HG02852 (cell line): Measurements from ENCODE around the gene PEX13.
"Not testable (repeated sequence)": the region's sequence is repeated elsewhere in the genome, so short reads cannot be mapped to it uniquely, and the experiment has no call there.

ENCODE experiments used
- ATAC-seq: cut with Tn5 transposase; IDR thresholded peaks from one replicate; pipeline ENCODE4 v1.9.1; 2021; ENCODE audit warnings: mild to moderate bottlenecking, moderate library complexity; ENCODE audit not compliant: unreplicated experiment

The PEX13 gene

DNA sequence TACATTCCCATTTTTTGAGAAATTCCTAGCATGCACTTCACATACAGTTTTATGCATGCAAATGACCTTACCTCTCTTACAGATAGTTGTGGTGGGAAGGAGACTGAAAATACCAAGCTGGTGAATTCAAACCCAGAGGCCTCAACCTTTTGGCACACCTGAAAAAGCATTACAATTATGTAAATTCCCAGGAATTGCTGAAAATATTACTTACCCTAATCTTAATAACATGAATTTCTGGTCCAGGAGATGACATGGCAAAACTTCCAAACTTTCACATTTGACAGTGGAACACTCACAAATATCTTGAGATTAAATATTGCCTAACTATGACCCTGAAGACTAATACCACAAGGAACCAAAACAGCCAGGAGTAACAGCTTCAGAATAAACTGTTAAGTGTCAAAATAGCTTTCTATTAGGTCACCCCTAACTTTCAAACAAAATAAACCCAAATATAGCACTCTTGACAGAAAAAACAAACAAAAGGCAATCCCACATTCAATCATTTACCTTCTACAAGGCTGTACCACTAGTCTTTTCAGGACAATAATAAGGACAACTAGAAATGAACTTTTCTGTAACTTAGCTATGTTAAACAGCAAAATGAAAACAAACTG lies 10.9 kb upstream of the PEX13 start:
- ATAC-seq = no peak

DNA sequence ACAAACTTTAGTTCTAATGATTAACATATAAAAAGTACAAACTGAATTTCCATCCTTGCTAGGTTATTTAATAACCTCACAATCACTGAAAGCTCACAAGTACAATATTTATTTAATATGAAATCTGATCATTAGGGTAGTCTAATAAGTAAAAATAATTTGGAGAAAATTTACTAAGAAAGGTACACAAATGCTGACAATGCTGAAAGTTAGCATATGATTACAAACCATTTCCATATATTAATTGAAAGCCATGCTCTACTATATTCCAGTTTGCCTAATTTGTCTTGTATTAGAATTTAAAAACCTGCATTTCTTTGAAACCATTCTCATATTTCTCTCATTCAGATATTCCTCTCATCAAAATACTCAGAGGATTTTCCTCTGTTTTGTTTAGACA lies 8.2 kb upstream of the PEX13 start:
- no peak for ATAC-seq

DNA sequence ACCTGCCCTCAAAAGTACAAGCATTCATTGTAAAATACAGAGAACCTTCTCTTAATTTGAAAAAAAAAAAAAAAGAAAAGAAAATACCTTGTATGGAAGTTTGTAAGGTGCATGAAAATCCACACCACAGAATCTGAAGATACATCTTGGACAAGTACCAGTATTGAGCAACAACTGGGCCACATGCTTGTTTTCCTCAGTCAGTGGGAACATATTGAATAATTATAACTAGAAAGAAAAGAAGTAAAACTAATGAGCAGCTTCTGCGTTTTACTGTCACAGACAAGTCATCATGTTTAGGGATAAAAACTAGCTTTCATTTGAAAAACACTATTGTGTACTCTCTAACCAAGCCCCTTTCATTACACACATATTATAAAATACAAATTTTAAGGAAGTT lies 5.8 kb upstream of the PEX13 start:
- no peak for ATAC-seq

DNA sequence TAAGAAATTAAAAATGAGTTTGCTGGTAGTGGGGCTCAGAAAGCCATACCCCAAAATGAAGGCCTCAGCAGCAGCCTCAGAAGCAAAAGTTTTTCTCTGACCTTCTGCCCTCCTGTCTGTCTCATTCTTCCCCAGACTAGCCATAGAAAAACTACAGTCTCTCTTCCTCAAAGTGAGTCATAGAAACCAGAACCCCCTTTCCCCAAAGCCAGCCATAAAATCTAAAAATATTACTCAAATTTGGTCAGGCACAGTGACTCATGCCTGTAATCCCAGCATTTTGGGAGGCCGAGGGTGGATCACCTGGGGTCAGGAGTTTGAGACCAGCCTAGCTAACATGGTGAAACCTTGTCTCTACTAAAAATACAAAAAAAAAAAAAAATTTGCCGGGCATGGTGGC lies 5.2 kb upstream of the PEX13 start:
- not testable (repeated sequence) for ATAC-seq

DNA sequence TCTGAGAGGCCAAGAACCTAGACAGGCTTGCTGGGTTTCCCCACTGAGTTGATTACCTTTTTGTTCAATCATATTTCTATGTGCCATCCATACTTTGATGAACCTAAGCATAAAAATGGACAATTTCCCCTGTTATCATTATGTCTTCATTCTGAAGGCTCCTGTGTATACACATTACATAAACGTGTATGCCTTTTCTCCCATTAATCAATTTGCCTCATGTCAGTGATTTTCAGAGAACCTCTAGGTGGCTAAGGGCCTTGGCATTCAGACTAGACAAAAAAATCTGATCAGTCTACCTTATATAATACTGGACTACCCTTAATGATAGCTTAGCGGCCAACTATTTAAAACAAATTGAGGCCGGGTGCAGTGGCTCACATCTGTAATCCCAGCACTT lies 4.1 kb upstream of the PEX13 start:
- ATAC-seq = no peak

DNA sequence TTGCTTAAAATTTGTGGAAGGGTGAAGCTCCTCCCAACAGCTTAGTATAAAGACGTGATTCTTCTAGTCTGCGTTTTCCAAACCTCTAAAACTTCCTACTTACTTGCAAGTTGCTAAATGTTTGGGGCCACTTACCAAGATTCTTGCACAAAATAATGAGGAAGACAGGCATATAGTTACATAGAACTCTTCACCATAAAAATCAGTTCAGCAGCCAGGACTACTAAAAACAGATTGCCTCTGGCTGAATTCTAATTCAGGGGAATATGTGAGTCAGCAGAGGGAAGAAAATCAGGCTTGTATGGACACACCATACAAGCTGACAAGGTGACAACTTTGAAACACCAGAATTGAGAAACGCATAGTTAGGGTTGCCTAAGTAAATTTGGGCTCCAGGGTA lies 2.8 kb upstream of the PEX13 start:
- ATAC-seq = no peak

DNA sequence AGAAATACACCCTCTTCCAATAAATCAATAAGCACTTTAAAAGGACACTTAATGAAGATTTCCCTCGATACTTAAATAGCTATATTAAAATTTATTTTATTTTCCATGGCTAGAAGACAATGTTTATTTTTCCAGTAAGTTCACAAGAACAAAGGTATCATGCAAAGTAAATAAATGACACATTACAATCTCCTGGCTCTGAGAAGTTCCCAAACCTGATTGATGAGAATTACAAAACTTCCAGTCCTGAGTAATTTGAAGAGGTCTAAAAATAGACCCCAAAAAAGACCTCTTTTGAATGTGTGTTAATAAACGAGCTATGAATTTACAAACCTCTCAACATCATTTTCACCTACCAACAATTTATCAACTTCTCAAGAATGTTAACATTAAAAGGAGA lies 1.5 kb upstream of the PEX13 start:
- no peak for ATAC-seq

DNA sequence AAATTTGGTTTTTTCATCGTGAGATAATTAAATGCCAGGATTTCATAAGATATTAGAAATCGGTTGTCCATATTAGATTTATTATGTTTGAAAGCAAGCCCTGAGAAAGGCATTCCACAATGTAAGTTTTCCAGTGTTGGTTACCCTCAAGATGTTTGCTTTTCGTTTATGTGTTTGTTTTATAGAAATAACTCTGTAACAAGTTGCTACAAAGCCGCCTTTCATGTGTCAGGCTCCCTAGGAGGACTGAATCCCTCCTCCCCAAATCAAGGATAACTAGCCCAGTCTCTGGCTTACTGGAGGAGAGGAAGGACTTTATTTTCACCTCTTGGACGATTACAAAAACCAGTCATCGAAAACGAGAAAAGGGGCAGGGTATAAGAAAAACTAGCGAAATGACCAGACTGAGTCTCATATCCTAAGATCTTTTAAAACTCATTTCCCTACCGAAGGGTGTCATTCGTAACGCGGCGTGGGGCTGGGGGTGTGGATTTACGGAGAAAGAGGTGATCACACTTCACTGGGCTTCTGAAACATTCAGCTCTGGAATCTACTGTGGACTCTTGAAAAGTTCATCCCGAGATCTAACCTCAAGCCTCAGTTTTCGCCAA lies 1.0 kb upstream of the PEX13 start:
- peak; percentile 32 for ATAC-seq

DNA sequence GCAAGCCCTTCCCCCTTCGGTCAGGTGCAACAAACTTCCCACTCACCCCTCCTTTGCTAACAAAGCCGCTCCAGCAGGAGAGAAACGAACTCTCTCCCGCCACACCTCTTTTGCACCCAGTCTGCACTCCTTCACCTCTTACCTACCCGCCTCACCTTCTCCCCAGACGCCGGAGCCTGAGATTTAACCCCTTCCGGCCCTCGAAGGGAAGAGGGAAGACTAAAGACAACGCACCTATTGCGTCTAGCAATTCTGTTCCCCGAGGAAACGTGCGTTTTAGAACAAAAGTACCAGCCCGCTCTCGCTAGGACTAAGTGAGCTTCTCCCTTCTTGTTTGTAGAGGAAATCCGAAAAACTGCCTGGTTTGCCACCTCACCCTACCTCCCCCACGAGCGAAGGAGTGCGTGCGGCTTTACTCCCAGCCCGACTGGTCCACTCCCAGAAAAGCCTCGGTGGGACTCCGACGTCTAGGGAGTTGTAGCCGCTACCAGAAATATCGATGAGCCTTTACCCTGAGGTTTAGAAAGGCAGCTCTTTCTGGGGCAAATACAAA lies 441 bp upstream of the PEX13 start:
- ATAC-seq = peak; percentile 48

DNA sequence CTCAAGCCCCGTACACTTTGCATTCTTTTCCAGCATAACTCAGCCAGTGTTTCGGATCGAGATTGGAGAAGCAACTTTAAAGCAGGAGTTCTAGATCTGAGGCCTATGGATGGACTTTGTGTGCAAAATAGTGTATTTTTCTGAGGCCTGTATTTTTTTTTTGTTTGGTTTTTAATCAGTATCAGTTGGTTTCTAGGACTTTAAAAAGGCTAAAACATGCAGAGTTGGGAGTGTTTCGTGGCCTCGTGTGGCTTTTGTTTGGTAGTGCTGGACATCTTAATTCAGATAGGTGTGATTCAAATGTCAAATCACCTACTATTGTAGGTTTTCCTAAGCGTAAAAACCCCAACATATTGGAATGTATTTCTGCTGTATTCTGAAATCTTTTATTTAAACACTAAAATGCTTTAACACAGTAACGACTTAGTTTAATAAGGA lies 817 bp downstream of the PEX13 start:
- ATAC-seq = no peak

DNA sequence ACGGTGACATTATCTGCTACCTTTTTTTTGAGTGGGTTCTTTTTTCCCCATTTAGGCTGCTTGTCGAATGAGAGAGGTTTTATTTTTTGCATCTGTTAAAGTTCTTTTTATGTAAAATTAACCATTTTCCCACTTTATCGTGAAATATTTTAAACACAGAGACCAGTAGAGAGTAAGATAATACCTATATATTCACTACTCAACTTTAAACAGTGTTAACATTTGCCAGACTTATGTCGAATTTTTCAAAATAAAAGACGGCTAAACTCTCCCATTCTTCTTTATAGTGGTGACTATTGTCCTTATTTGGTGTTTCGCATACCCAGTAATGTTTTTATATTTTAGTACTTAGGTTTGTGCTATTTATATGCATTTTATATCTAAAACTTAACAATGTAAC lies 1.3 kb downstream of the PEX13 start:
- ATAC-seq = no peak

DNA sequence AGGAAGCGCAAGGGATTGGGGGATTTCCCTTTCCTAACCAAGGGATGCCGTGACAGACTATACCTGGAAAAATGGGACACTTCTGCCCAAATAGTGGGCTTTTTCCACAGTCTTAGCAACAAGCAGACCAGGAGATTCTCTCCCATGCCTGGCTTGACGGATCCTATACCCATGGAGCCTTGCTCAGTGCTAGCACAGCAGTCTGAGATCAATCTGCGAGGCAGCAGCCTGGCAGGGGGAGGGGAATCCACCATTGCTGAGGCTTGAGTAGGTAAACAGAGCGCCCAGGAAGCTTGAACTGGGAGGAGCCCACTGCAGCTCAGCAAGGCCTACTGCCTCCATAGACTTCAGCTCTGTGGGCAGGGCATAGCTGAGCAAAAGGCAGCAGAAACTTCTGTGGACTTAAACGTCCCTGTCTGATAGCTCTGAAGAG lies 3.7 kb downstream of the PEX13 start:
- no peak for ATAC-seq

DNA sequence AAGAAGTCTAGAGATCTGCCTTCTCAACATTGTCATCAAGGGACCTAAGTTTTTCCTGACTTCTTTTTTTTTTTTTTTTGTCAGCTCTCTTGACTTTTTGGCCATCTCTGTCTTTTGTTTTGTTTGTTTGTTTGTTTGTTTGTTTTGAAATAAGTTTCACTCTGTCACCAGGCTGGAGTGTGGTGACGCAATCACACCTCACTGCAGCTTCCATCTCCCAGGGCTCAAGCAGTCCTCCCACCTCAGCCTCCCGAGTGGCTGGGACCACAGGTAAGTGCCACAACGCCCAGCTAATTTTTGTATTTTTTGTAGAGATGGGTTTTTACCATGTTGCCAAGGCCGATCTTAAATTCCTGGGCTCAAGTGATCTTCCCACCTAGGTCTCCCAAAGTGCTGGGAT lies 6.2 kb downstream of the PEX13 start:
- ATAC-seq = no peak

DNA sequence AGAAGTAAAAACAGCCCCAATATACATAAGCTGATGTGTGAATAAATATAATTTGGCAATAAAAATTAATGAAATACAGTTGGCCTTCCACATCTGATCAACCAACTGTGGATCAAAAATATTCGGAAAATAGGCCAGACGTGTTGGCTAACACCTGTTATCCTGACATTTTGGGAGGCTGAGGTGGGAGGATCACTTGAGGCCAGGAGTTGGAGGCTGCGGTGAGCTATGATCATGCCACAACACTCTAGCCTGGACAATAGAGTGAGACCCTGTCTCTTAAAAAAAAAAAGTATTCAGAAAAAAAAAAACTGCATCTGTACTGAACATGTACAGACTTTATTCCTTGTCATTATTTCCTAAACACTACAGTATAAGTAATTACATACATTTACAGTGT lies 12.0 kb downstream of the PEX13 start:
- no peak for ATAC-seq

DNA sequence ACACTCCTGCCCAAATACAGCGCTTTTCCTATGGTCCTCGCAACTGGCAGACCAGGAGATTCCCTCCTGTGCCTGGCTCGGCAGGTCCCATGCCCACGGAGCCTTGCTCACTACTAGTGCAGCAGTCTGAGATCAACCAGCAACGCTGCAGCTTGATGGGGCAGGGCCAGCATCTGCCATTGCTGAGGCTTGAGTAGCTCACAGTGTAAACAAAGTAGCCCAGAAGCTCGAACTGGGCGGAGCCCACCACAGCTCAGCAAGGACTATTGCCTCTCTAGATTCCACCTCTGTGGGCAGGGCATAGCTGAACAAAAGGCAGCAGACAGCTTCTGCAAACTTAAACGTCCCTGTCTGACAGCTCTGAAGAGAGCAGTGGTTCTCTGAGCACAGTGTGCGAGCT lies 17.1 kb downstream of the PEX13 start:
- ATAC-seq = not testable (repeated sequence)

DNA sequence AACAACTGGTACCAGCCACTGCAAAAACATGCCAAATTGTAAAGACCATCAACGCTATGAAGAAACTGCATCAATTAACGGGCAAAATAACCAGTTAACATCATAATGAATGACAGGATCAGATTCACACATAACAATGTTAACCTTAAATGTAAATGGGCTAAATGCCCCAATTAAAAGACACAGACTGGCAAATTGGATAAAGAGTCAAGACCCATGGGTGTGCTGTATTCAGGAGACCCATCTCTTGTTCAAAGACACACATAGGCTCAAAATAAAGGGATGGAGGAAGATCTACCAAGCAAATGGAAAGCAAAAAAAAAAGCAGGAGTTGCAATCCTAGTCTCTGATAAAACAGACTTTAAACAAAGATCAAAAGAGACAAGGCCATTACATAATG lies 19.1 kb downstream of the PEX13 start:
- ATAC-seq = not testable (repeated sequence)

DNA sequence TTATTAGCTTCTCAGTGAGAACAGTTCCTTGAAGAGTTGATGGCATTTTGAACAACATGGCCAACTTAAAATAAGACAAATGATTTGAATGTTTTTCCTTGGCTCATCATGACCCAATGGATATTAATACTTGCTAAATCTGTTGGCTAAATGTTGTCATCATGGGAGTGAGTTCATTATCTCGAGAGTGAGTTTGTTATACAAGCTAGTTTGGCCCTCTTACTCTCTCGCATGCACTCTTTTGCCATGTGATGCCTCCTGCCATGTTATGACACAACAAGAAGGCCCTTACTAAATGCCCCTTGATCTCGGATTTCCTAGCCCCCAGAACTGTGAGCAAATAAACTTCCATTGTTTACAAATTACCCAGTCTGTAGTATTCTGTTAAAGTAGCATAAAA lies 25.3 kb downstream of the PEX13 start:
- ATAC-seq = no peak

DNA sequence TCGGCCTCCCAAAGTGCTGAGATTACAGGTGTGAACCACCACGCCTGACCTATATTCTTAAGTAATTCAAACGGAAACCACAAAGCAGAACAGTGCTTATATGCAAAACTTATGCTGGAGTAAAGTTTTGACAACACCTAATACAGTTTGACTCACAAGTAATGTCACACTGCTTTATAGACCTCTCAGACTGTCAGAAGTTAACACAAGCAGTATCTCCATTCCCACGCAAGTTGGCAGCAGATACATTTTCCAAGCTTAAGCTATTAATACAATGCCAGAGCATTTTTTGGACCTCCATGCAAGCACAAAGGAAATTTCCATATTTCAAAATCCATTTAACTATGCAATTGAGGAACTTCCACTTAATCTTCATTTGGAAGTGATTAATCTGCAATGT lies 27.1 kb downstream of the PEX13 start:
- ATAC-seq = no peak

DNA sequence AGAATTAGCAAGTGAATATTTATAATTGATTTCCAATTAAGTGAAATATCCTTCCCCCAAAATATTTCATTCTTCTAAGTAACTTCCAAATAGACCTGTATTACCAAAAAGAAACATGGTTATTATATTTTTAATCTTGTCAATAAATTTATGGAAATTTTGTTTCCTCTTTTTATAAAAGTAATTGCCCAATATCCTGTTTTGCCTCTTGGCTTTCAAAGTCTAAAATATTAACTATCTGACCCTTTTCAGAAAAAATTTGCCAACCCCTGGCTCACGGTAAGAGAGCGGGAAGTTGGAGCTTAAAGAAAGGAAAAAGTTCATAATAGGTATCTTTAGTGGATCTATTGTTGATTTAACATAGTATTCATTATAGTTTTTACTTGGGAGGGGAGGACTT lies 27.7 kb downstream of the PEX13 start:
- ATAC-seq = no peak

DNA sequence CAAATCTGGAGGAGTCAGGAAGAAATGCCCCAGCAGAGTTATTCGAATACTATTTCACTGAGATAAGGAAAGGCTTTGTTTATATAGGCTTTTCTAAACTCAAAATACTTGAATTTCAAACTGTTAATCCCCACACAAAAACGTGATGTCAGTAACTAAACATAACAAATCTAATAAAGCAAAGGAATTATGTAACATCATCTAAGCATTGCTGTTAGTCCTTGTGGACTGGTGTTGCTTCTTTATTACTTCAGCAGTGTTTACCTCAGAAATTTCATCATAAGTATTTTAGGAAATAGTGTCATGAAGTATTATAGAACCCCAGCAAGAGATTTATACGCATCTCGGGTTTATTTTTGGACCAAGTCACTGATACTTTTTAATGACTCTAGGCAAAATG lies 28.5 kb downstream of the PEX13 start:
- no peak for ATAC-seq

DNA sequence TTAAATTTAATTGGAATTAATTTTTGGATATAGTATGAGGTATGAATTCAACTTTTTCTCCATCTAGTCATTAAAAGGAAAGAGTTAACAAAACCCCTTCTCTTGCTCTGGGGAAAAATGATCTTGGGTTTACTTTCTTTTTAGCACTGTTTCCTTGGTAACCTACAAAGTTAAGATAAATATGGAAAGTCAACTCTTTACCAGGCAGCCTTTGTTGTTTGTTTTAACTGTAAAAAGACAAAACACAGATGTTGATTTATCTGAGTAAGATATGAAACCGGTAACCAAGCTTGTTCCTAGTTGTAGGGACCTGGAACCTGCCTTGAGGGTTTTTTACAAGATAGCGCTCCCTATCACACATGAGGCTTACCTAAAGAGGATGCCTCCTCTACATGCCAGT lies 38.0 kb downstream of the PEX13 start:
- ATAC-seq = no peak

DNA sequence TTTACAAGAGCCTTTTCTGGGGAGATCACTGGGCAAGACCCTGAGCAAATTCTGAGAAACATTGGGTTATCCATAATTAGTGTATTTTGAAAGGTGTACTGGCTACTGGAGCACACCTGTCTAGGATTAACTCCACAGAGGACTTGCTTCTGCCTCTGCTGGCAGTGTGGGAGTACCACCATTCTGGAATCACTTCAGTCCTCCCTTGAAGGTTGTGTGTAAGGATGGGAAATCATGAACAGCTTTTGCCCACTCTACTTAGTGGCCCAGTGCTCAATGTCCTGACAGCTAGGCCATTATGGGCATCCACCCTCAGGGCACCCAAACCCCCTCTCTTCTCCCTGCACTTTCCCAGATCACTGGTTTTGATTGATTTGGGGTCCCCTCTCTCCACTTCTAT lies 40.0 kb downstream of the PEX13 start:
- no peak for ATAC-seq

DNA sequence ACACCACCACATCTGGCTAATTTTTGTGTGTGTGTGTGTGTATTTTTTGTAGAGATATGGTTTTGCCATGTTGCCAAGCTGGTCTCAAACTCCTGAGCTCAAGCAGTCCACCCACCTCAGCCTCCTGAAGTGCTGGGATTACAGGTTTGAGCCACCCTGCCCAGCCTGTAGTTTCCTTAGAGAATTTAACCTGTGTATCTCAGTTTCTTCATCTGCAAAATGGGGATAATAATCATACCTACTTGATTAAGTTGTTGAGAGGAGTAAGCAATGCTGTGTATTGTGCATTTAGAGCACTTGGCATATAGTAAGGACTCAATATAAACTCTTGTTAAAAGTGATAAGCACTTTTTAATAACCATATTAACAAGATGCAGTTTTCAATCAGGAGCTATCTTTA lies 41.9 kb downstream of the PEX13 start:
- ATAC-seq = no peak
